ENCODE data around the gene SYNCRIP.

GRCh38 chr6:85650606-85651005 is 7.9 kb upstream of the SYNCRIP start:
- TF ChIP-seq POLR2A (IDR thresholded peaks at IDR 0.05): no peak
- no peak for TF ChIP-seq EP300 (IDR thresholded peaks at IDR 0.05)
- no peak for TF ChIP-seq CTCF (IDR thresholded peaks at IDR 0.05)
- TF ChIP-seq POLR2AphosphoS5 (IDR thresholded peaks at IDR 0.05): no peak
